B cell (primary cell): ENCODE measurements around the gene KRTAP10-8. TPM values are rescaled to one million over a fixed set of nuclear protein-coding genes. Genes with fewer than 3 reads are reported as not detected.
"Not testable (repeated sequence)": the region's sequence is repeated elsewhere in the genome, so short reads cannot be mapped to it uniquely, and the experiment has no call there.

Experiments used
- ATAC-seq: fragments of 200-7000 bp; cut with Tn5 transposase; one replicate; pipeline ENCODE4 v1.10.0; 2021; ENCODE audit warnings: low read depth, mild to moderate bottlenecking, moderate number of reproducible peaks, moderate library complexity
- CTCF ChIA-PET: fragments of 350-600 bp; sonication (Branson Sonifier 250); formaldehyde crosslinking; loops from one replicate; lab custom pipeline; 2021; ENCODE audit warnings: antibody characterized with exemption, inconsistent platforms; lab: Charles Lee
- POLR2A ChIA-PET: fragments of 350-600 bp; sonication (Branson Sonifier 250); formaldehyde crosslinking; loops from one replicate; lab custom pipeline; 2021; ENCODE audit warnings: antibody characterized with exemption; lab: Charles Lee
- DNase-seq: peaks from one replicate; pipeline ENCODE4 v3.0.0; 2013
- H2AFZ ChIP-seq: 2 replicates; pipeline ENCODE4 v1.6.1; 2012; ENCODE audit warnings: mild to moderate bottlenecking, low read depth, low read length; ENCODE audit not compliant: insufficient read depth, poor library complexity, severe bottlenecking
- H3K27ac ChIP-seq, 2 donors: 1 replicate in 1 of 2; 2 replicates in 1 of 2; pipeline ENCODE4 v1.5.1; 2012 to 2013; ENCODE audit warnings: low read length in 2 of 2, mild to moderate bottlenecking in 2 of 2, moderate library complexity in 1 of 2
- H3K27me3 ChIP-seq, 4 experiments: fragments of 200-600 bp in 1 of 4; sonication (generic) in 1 of 4; replicated peaks in 1 of 4; 1 replicate in 2 of 4; 2 replicates in 2 of 4; pipeline versions ENCODE4 v1.6.1 to v1.7.0; 2013 to 2016; ENCODE audit warnings: low read length in 3 of 4, mild to moderate bottlenecking in 2 of 4, mixed read lengths in 1 of 4, moderate library complexity in 1 of 4; ENCODE audit not compliant: insufficient read depth in 4 of 4, control insufficient read depth in 3 of 4; ENCODE audit errors: control extremely low read depth in 1 of 4
- H3K36me3 ChIP-seq, 2 experiments: replicated peaks in 1 of 2; 1 replicate in 1 of 2; 2 replicates in 1 of 2; pipeline versions ENCODE4 v1.6.1 to v1.7.1; 2013; ENCODE audit warnings: low read length in 1 of 2; ENCODE audit not compliant: insufficient read depth in 2 of 2, control insufficient read depth in 1 of 2; ENCODE audit errors: control extremely low read depth in 1 of 2, extremely low read depth in 1 of 2
- H3K4me1 ChIP-seq, 2 donors: fragments of 200-600 bp in 1 of 2; sonication (generic) in 1 of 2; 1 replicate in 1 of 2; 2 replicates in 1 of 2; pipeline versions ENCODE4 v1.5.1 to v1.6.1; 2013 to 2017; ENCODE audit warnings: low read length in 2 of 2; ENCODE audit not compliant: control insufficient read depth in 2 of 2, insufficient read depth in 2 of 2
- H3K4me2 ChIP-seq: replicated peaks from 2 replicates; pipeline ENCODE3; 2012; ENCODE audit warnings: mild to moderate bottlenecking, low read depth, low read length; ENCODE audit not compliant: poor library complexity, severe bottlenecking
- H3K4me3 ChIP-seq, 5 experiments: fragments of 200-600 bp in 1 of 5; sonication (generic) in 1 of 5; 1 replicate in 3 of 5; 2 replicates in 2 of 5; pipeline versions ENCODE4 v1.5.1 to v1.7.0; 2011 to 2016; ENCODE audit warnings: low read length in 4 of 5, mild to moderate bottlenecking in 4 of 5, low read depth in 2 of 5, control low read depth in 1 of 5, moderate library complexity in 1 of 5; ENCODE audit not compliant: insufficient read depth in 1 of 5; ENCODE audit errors: control extremely low read depth in 1 of 5, extremely low read depth in 1 of 5
- H3K79me2 ChIP-seq: fragments of 200-600 bp; sonication (generic); one replicate; pipeline ENCODE4 v1.6.0; 2016; ENCODE audit warnings: low read length; ENCODE audit not compliant: control insufficient read depth, insufficient read depth
- H3K9ac ChIP-seq: fragments of 200-600 bp; sonication (generic); 2 replicates; pipeline ENCODE4 v1.6.1; 2017; ENCODE audit warnings: mild to moderate bottlenecking, low read length, moderate library complexity
- H3K9me3 ChIP-seq, 3 donors: one replicate each; pipeline versions ENCODE4 v1.6.1 to v1.7.1; 2013; ENCODE audit warnings: low read length in 2 of 3; ENCODE audit not compliant: control insufficient read depth in 2 of 3, insufficient read depth in 1 of 3; ENCODE audit errors: control extremely low read depth in 1 of 3
- H4K20me1 ChIP-seq: 2 replicates; pipeline ENCODE4 v1.6.0; 2012; ENCODE audit warnings: mild to moderate bottlenecking, low read length; ENCODE audit not compliant: insufficient read depth, control insufficient read depth, poor library complexity, severe bottlenecking
- H3K27ac Mint-ChIP-seq: one replicate; pipeline ENCODE4 v1.8.0; 2021; ENCODE audit warnings: mixed read lengths
- H3K27me3 Mint-ChIP-seq: one replicate; pipeline ENCODE4 v1.8.0; 2021; ENCODE audit warnings: mixed read lengths
- H3K4me1 Mint-ChIP-seq: one replicate; pipeline ENCODE4 v1.8.0; 2021; ENCODE audit warnings: mixed read lengths
- H3K4me3 Mint-ChIP-seq: one replicate; pipeline ENCODE4 v1.8.0; 2021; ENCODE audit warnings: mixed read lengths
- H3K9me3 Mint-ChIP-seq: one replicate; pipeline ENCODE4 v1.8.0; 2022; ENCODE audit warnings: mixed read lengths; ENCODE audit not compliant: insufficient read depth
- CTCF ChIP-seq: fragments of 200-600 bp; IDR thresholded peaks from one replicate; pipeline ENCODE4 v1.8.0; 2022; ENCODE audit warnings: antibody characterized with exemption, mild to moderate bottlenecking
- EZH2 ChIP-seq: IDR thresholded peaks from 2 replicates; pipeline ENCODE4 v1.6.1; 2012; ENCODE audit warnings: borderline replicate concordance, low read depth, mild to moderate bottlenecking, moderate library complexity, low read length; ENCODE audit not compliant: insufficient read depth, poor library complexity, severe bottlenecking
- WGBS: methylation state at CpG from one replicate; pipeline ENCODE4 v1.1.5; 2013; ENCODE audit warnings: missing lambda C conversion rate; ENCODE audit not compliant: insufficient coverage; 5-methylcytosine and 5-hydroxymethylcytosine counted together
- intact Hi-C: fragments of 100-400 bp; cut with micrococcal nuclease; formaldehyde crosslinking; loops from one replicate; pipeline ENCODE4 v1.10.0; 2022
- polyA plus RNA-seq: library from polyadenylated mRNA; depleted of rRNA; stranded (reverse); fragments of >200 nt; gene quantifications from 2 replicates; pipeline ENCODE4 v1.2.3, GENCODE V29; 2012
- total RNA-seq, 2 donors: library from RNA; stranded (reverse); fragments of 120-200 nt in 1 of 2; gene quantifications; 1 replicate in 1 of 2; 2 replicates in 1 of 2; pipeline versions ENCODE4 v1.2.3 to v1.2.4, GENCODE V29; 2013 to 2022

KRTAP10-8 gene
- total and polyA plus RNA-seq, 2 donors (not counting 1 experiment from before 2014, with no cell fraction given) = not detected

GRCh38 chr21:44627831-44628233 is 16.0 kb downstream of the KRTAP10-8 start:
- H3K4me1 Mint-ChIP-seq, POLR2A ChIA-PET, H3K4me1 ChIP-seq, H3K27ac Mint-ChIP-seq, intact Hi-C loops, H3K4me2 ChIP-seq, H3K27ac ChIP-seq, H3K9ac ChIP-seq, H3K4me3 Mint-ChIP-seq, DNase-seq, H4K20me1 ChIP-seq, H2AFZ ChIP-seq, CTCF ChIA-PET, H3K27me3 Mint-ChIP-seq, H3K4me3 ChIP-seq, H3K36me3 ChIP-seq, ATAC-seq, H3K79me2 ChIP-seq: not testable (repeated sequence)
- H3K9me3 Mint-ChIP-seq = peaks cover 21% of the 10 kb centered on the region
- H3K27me3 ChIP-seq = peaks cover 0 to 20% (median 0%) of the 10 kb centered on the region in 4 experiments
- peaks cover 0 to 55% (median 39%) of the 10 kb centered on the region in 3 donors for H3K9me3 ChIP-seq
- 60% methylated on average over 10 of the region's 15 CpGs for WGBS

DNA sequence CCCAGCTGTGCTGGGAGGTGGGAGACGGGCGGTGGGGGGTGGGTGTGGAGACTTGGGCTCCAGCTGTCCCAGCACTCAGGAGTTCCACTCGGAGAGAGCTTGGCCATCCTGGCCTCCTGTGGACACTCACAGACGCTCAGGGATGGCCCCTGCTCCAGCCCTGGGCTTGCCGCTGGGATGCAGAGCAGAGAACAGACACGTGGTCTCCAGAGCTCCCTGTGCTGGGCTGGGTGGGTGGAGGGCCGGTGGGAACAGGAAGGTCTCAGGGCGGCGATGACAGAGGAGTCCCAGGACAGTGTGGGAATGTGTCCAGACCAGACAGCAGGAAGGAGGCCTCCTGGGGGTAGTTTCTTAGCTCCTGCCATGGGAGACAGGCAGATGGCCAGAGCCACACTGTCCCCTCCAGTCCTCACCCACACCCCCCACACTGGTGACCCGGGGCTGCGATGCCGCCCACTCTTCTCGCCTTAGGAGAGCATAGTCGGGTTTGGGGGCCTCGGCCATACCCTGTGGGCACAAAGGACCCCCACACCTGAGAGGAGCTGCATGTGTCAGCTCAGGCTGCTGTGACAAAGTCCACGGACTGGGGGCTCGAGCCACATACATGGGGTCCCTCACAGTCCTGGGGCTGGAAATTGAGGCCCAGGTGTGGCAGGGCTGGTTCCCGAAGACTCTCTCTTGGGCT is 17.0 kb downstream of the KRTAP10-8 start:
- Mint-ChIP-seq H3K4me3 (no peak overlapping the region), H3K4me1 (peaks cover 4% of the 10 kb centered on the region), H3K9me3 (peaks cover 19% of the 10 kb centered on the region), H3K27ac (no peak overlapping the region), H3K27me3 (peaks cover 4% of the 10 kb centered on the region)
- peaks cover 0 to 20% (median 0%) of the 10 kb centered on the region in 4 experiments for H3K27me3 ChIP-seq
- 89% methylated on average over 18 of the region's 18 CpGs for WGBS
- H3K79me2 ChIP-seq = no peaks in the 10 kb centered on the region
- peaks cover 0 to 52% (median 30%) of the 10 kb centered on the region in 3 donors for H3K9me3 ChIP-seq
- TF ChIP-seq EZH2 (no peak), CTCF (no peak)
- CTCF ChIA-PET = no interaction called here
- POLR2A ChIA-PET = no interaction called here
- no peaks in the 10 kb centered on the region for H3K36me3 ChIP-seq
- H3K9ac ChIP-seq = no peak overlapping the region
- intact Hi-C loops = no loop called here
- DNase-seq = no peak
- H3K4me3 ChIP-seq = no peak overlapping the region
- no peaks in the 10 kb centered on the region for H4K20me1 ChIP-seq
- ATAC-seq = no peak
- H3K4me2 ChIP-seq = no peak overlapping the region
- H3K27ac ChIP-seq = no peak overlapping the region
- no peak overlapping the region for H2AFZ ChIP-seq
- H3K4me1 ChIP-seq = peaks cover 2 to 3% of the 10 kb centered on the region in 2 donors
